ENCODE results near the gene CDK11B. TPM values are rescaled to one million over a fixed set of nuclear protein-coding genes. Genes with fewer than 3 reads are reported as not detected.
A peak's percentile ranks its signal among the peaks of the same experiment; 100 is the strongest.
"Not testable (repeated sequence)": the region's sequence is repeated elsewhere in the genome, so short reads cannot be mapped to it uniquely, and the experiment has no call there.

Gene CDK11B
- total RNA-seq, 4 donors from 2014 or later: 27.2 to 68.9 (median 33.0) TPM

- DNase-seq (ENCODE audit: extremely low spot score); H3K9me3 ChIP-seq; H3K36me3 ChIP-seq; H3K27me3 ChIP-seq; H3K4me1 ChIP-seq; H3K27ac ChIP-seq (replicated peaks in 1 of 4); H3K4me3 ChIP-seq; intact Hi-C loops (cut with DNase I): not testable (repeated sequence)
- 90% methylated on average over 2 of the region's 19 CpGs for WGBS
Measured at GRCh38 chr1:1699061-1699460, 40.3 kb upstream of the CDK11B start.

GRCh38 chr1:1697358-1698183 lies 38.8 kb upstream of the CDK11B start:
- H3K36me3 ChIP-seq; H3K4me1 ChIP-seq; intact Hi-C loops (cut with DNase I); DNase-seq (ENCODE audit: extremely low spot score); H3K9me3 ChIP-seq; H3K4me3 ChIP-seq; H3K27me3 ChIP-seq; H3K27ac ChIP-seq (replicated peaks in 1 of 4): not testable (repeated sequence)
- 75% methylated on average over 16 of the region's 26 CpGs for WGBS

DNA sequence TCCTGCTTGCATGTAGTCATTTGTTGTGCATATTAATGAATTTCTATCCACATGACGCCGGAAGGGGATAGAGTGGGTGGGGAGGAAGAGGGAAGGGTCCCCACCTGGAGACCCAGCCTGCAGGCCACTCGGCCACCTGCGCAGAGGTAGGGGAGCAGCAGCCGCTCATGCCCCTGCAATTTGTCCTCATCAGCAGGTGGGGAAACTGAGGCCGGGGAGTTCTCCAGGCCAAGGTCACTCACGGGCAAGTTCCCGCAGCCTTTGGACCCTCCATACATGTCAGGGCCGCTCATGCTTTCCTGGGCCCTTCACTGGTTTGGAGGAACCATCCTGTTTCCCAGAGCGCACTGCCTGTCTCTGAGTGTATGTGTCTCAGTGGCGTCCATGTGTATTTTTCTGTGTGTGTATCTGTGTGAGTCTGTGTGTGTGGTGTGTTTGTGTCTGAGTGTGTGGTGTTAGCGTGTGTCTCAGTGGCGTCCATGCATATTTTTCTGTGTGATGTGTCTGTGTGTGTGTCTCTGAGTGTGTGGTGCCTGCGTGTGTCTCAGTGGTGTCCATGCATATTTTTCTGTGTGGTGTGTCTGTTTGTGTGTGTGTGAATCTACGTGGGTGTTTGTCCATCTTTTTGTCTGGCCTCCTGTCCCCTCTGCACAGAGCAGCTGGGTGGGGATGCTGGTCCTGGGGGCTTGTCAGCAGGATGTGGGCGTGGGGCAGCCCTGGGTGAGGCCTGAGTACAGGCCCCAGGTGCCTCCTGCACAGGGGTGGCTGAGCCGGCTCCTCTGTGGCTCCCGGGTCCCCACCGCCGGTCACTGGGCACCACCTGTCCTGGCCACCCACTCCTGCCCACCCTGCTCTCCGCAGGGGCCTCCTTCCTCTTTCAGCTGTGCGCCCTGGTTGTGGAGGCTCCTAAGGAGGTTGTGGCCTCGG lies 37.9 kb upstream of the CDK11B start:
- H3K27ac ChIP-seq (replicated peaks in 1 of 4); H3K27me3 ChIP-seq; H3K4me3 ChIP-seq; H3K9me3 ChIP-seq; H3K36me3 ChIP-seq; H3K4me1 ChIP-seq; DNase-seq (ENCODE audit: extremely low spot score); intact Hi-C loops (cut with DNase I): not testable (repeated sequence)
- WGBS: 90% methylated on average over 15 of the region's 23 CpGs

DNA sequence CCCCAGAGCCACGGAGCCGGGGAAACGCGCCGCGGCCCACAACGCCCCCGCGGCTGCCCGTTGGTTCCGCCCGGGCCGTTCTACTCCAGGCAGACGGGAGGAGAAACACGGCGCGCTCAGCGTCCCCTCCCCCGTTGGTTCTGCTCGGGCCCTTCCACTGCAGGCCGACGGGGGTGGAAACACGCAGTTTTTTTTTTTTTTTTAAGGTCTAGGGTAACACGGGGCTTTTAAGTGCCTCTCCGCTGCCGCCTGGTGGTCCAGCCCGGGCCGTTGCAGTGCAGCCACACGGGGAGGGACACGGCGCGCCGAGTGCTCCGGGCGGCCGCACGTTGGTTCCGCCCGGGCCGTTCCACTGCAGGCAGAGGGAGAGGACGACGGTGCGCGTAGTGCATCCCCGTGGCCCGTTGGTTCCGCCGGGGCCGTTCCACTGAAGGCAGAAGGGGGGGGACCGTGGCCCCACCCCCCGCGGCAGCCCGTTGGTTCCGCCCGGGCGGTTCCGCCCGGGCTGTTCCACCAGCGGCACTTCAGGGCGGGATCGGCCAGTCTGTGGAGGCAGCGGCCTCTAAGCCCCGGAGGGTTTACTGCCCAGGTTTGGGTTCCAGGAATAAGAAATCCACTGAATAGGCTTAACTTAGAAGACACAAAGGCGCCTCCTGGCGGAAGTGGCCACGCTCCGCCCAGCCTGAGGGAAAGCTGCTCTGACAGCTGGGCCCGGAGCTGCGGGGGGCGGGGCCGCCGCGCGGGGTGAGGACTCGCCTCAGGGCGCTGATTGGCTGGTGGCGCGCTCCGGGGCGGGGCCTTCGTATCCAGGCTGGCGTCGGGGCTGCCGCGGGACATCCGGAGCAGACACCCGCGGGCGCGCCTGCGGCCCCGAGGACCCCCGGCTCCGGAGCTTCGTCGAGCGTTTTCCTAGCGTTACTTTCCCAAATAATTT lies 34.2 kb upstream of the CDK11B start, which contains the start of gene SLC35E2B:
Gene SLC35E2B (minus strand): TSS at position 82 of the 934 bp plus-strand sequence. CDS start 16,096 bp downstream, outside the sequence.
- H3K36me3 ChIP-seq; H3K27me3 ChIP-seq; H3K9me3 ChIP-seq; intact Hi-C loops (cut with DNase I): not testable (repeated sequence)
- peak; percentile 40 to 76 for TF ChIP-seq POLR2AphosphoS5 (IDR thresholded peaks at IDR 0.05)
- no CpG with 5 or more reads among the region's 98 CpGs for WGBS
- Histone ChIP-seq H3K4me3 (peak within 1 kb of the TSS; percentile 56 to 68 (median 62)), H3K27ac (replicated peaks in 1 of 4) (peak within 1 kb of the TSS; percentile 85 to 94 (median 86)), H3K4me1 (peaks cover 0 to 16% (median 14%) of the 10 kb centered on the region in 4 donors)
- DNase-seq (ENCODE audit: extremely low spot score): peak; percentile 98

- Histone ChIP-seq H3K4me3 (peak overlapping the region; percentile 56 to 68 (median 62)), H3K27ac (replicated peaks in 1 of 4) (peak overlapping the region; percentile 85 to 94 (median 86)), H3K4me1 (peaks cover 0 to 20% (median 17%) of the 10 kb centered on the region in 4 donors)
- H3K27me3 ChIP-seq; H3K9me3 ChIP-seq; intact Hi-C loops (cut with DNase I); H3K36me3 ChIP-seq; DNase-seq (ENCODE audit: extremely low spot score): not testable (repeated sequence)
- no CpG with 5 or more reads among the region's 45 CpGs for WGBS
- peak in 1 of 2 donors; percentile 15 for TF ChIP-seq POLR2AphosphoS5 (IDR thresholded peaks at IDR 0.05)
Measured at GRCh38 chr1:1692324-1692713, 33.5 kb upstream of the CDK11B start.

DNA sequence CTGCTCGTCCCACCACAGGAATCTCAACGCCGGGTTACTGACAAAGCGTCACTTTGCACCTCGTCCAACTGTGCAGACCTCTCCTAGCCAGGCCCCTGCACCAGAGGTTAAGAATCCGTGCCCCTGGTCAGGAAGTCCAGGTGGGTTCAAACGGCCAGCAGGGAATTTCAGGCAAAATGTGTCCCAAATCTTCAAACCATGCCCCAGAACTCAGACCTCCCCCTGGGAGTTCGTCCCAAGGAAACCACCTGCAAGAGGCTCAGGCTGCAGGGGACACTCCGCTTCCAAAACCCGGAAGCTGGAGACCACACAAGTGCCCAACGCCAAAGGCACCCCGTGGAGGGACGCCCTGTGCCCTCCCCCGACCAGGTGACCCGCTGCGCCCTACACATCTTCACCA lies 32.6 kb upstream of the CDK11B start:
- H3K9me3 ChIP-seq; intact Hi-C loops (cut with DNase I); H3K36me3 ChIP-seq; DNase-seq (ENCODE audit: extremely low spot score); H3K27me3 ChIP-seq: not testable (repeated sequence)
- no CpG with 5 or more reads among the region's 16 CpGs for WGBS
- H3K27ac ChIP-seq (replicated peaks in 1 of 4): peak overlapping the region in 1 of 4 donors; percentile 45
- H3K4me1 ChIP-seq: peaks cover 1 to 26% (median 26%) of the 10 kb centered on the region in 4 donors
- peak overlapping the region in 3 of 4 donors; percentile 23 to 47 (median 37) for H3K4me3 ChIP-seq

DNA sequence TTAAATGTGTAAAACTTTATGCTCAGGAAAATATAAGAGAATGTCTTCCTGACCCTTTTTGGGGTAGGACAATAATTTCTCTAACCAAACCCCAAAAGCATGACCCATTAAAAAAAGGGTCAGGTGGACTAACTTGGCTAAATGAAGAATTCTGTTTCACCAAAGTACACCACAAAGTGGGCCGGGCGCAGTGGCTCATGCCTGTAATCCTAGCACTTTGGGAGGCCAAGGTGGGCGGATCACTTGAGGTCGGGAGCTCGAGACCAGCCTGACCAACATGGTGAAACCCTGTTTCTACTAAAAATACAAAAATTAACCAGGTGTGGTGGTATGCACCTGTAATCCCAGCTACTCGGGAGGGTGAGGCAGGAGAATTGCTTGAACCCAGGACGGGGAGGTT lies 30.7 kb upstream of the CDK11B start:
- H3K27ac ChIP-seq (replicated peaks in 1 of 4); H3K4me3 ChIP-seq; DNase-seq (ENCODE audit: extremely low spot score); intact Hi-C loops (cut with DNase I); H3K27me3 ChIP-seq; H3K9me3 ChIP-seq; H3K36me3 ChIP-seq: not testable (repeated sequence)
- WGBS: 90% methylated on average over 7 of the region's 7 CpGs
- H3K4me1 ChIP-seq: peaks cover 2 to 43% (median 35%) of the 10 kb centered on the region in 4 donors

Data from esophagus muscularis mucosa (tissue), 4 donors.